Measurements from ENCODE around the gene THEM4. TPM values are rescaled to one million over a fixed set of nuclear protein-coding genes. Genes with fewer than 3 reads are reported as not detected.
"Not testable (repeated sequence)": the region's sequence is repeated elsewhere in the genome, so short reads cannot be mapped to it uniquely, and the experiment has no call there.

Gene THEM4
- total RNA-seq, 4 donors from 2014 or later = 28.5 to 32.5 (median 31.3) TPM

- H3K4me1 ChIP-seq; H3K4me3 ChIP-seq (replicated peaks in 1 of 3); H3K27me3 ChIP-seq; H3K36me3 ChIP-seq; H3K27ac ChIP-seq; DNase-seq; H3K9me3 ChIP-seq; intact Hi-C loops (cut with DNase I): not testable (repeated sequence)
- WGBS, 2 donors = 92 to 95% methylated on average over 5 of the region's 5 CpGs
Observed at GRCh38 chr1:151882918-151883317, 26.4 kb downstream of the THEM4 start.

DNA sequence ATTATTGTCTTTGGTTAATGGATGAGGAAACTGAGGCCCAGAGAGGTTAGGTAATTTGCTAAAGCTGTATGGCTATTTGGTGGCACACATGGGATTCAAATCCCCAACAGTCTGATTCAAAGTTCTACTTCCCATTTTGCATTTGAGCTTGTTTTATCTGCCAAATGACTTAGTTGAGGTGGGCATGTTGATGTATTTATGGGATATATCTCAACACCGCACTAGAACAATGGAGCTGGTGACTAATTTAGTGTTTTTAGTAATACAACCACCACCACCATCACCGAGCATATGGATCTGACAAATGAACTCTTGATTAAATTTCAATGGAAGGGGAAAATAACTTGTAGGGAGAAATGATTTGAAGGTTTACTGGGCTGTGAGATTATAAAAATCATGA, 26.8 kb downstream of the THEM4 start:
- no peak for DNase-seq
- no peaks in the 10 kb centered on the region for H3K9me3 ChIP-seq
- 95% methylated on average over 2 of the region's 2 CpGs for WGBS, 2 donors
- no peak for TF ChIP-seq CTCF (IDR thresholded peaks at IDR 0.05)
- TF ChIP-seq POLR2A (IDR thresholded peaks at IDR 0.05) = no peak
- H3K36me3 ChIP-seq = no peaks in the 10 kb centered on the region
- no peak overlapping the region for H3K4me3 ChIP-seq (replicated peaks in 1 of 3)
- H3K27me3 ChIP-seq = no peaks in the 10 kb centered on the region
- intact Hi-C loops (cut with DNase I) = no loop called here
- no peaks in the 10 kb centered on the region for H3K4me1 ChIP-seq
- H3K27ac ChIP-seq = no peak overlapping the region

DNA sequence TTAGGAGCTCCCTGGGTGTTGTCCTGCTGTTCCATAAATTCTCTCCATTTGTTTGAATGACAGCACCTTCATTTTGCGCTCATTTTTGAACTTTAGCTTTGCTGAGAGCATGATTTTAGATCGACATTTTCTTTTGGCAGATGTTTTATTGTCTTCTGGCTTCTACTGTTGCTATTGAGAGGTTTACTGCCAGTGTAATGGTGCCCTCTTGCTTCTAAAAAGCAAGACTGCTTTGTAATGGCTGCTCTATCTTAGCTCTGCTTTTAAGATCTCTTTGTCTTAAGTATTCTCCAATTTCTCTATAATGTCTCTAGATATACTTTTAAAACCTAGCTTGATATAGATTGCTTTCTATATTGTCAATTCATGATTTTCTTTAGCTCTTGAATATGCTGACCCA, 27.8 kb downstream of the THEM4 start:
- H3K27me3 ChIP-seq = no peaks in the 10 kb centered on the region
- TF ChIP-seq CTCF (IDR thresholded peaks at IDR 0.05) (no peak), POLR2A (IDR thresholded peaks at IDR 0.05) (no peak)
- no peaks in the 10 kb centered on the region for H3K9me3 ChIP-seq
- H3K4me3 ChIP-seq (replicated peaks in 1 of 3) = no peak overlapping the region
- intact Hi-C loops (cut with DNase I) = no loop called here
- H3K27ac ChIP-seq = no peak overlapping the region
- no peaks in the 10 kb centered on the region for H3K36me3 ChIP-seq
- 49 to 50% methylated on average over 2 of the region's 2 CpGs for WGBS, 2 donors
- no peak for DNase-seq
- no peaks in the 10 kb centered on the region for H3K4me1 ChIP-seq

DNA sequence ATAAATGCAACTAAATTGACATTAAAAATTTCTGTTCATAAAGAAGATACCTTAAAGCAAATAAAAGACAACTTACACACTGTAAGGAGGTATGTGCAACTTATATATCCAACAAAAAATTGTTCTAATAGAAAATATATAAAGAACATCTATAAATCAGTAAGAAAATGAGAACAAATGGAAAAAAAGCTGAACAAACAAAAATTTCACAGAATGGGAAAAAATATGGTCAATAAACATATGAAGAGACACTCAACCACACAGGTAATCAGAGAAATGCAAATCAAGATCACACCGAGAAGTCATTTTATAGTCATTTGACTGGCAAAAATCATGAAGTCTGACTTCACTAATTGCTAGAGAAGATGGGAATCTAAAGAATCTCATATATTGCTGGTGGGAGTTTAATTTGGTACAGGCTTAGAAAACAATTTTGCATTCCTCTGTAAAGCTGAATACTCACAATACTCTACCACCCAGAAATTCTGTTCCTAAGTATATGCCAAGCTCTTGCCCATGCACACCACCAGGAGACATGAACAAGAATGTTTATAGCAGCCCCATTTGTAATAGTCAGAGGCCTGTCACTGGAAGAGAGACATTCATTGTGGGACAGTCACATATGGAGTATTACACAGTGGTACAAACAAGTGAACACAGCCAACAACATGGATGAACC, 33.8 kb downstream of the THEM4 start:
- 93 to 96% methylated on average over 1 of the region's 1 CpG for WGBS, 2 donors
- no peak overlapping the region for H3K4me3 ChIP-seq (replicated peaks in 1 of 3)

DNA sequence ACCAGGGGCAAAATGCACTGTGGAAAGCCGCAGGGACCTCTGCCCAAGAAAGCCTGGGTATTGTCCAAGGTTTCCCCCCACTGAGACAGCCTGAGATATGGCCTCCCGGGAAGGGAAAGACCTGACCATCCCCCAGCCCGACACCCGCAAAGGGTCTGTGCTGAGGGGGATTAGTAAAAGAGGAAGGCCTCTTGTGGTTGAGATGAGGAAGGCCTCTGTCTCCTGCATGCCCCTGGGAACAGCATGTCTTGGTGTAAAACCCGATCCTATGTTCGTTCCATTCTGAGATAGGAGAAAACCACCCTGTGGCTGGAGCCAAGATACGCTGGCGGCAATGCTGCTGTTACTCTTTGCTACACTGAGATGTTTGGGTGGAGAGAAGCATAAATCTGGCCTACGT, 36.5 kb downstream of the THEM4 start:
- intact Hi-C loops (cut with DNase I); H3K4me3 ChIP-seq (replicated peaks in 1 of 3); H3K27me3 ChIP-seq; H3K9me3 ChIP-seq; DNase-seq; H3K4me1 ChIP-seq; H3K27ac ChIP-seq; H3K36me3 ChIP-seq: not testable (repeated sequence)
- WGBS, 2 donors = 82 to 86% methylated on average over 9 of the region's 9 CpGs

More for the DNA sequence above, 33.8 kb downstream of the THEM4 start:
- Histone ChIP-seq H3K4me1 (no peaks in the 10 kb centered on the region), H3K9me3 (no peaks in the 10 kb centered on the region), H3K27ac (no peak overlapping the region), H3K36me3 (no peaks in the 10 kb centered on the region), H3K27me3 (no peaks in the 10 kb centered on the region)
- intact Hi-C loops (cut with DNase I) = no loop called here
- DNase-seq = no peak
- TF ChIP-seq CTCF (IDR thresholded peaks at IDR 0.05) (no peak), POLR2A (IDR thresholded peaks at IDR 0.05) (no peak)

DNA sequence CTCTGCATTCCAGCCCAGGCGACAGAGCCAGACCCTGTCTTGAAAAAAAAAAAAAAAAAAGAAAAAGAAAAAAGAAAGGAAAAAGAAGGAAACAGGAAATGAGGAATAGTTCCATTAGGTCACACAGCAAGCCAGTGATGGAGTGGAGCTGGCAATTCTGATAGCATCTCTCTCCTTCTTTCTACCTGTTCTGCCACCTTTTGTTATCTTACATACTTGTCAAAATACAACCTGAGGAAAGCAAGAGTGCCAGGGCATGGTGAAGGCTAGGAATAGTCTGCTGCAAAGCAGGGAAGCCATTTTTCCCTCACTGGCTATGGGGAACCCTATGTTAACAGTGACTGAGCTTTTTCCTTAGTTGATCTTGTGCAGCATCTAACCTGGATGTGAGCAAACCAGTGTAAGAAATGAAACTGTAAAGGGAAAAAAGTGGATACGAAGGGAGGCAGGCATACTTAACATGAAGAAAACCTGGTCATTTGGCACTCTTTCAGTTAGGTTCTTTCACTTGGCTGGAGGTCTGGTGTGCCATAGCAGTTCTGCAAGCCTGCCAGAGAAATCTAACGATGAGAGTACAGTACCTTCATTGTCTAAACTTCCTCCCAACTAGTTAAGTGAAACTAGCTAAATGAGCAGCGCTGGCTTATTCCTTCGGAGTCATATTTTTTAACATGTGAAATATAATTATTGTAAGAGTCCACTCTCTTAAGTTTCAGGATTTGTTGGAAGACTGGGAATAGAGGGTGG, 37.9 kb downstream of the THEM4 start:
- Histone ChIP-seq H3K27me3 (no peaks in the 10 kb centered on the region), H3K36me3 (no peaks in the 10 kb centered on the region), H3K27ac (no peak overlapping the region), H3K4me1 (no peaks in the 10 kb centered on the region), H3K4me3 (replicated peaks in 1 of 3) (no peak overlapping the region), H3K9me3 (no peaks in the 10 kb centered on the region)
- intact Hi-C loops (cut with DNase I) = no loop called here
- 50 to 63% methylated on average over 5 of the region's 5 CpGs for WGBS, 2 donors
- no peak for DNase-seq
- TF ChIP-seq CTCF (IDR thresholded peaks at IDR 0.05) (no peak), POLR2A (IDR thresholded peaks at IDR 0.05) (no peak)
